Measurements from ENCODE around the gene PTGDR.
A peak's percentile ranks its signal among the peaks of the same experiment; 100 is the strongest.

DNA sequence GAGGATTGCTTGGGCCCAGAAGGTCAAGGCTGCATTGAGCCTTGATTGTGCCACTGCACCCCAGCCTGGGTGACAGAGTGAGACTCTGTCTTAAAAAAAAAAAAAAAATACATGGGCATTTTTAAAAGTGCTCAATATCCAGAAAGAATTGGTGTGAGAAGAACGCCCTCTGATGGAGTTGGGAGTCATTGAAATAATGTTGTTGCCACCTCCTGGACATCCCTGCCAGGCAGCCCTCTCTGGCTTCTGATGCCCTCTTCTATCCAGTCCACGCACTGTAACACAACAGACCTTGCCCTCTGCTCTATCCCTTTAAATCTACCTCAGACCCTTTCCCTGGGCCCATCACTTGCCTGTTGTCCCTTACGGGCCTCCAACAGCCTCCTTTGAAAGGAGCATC lies 4.9 kb downstream of the PTGDR start:
- TF ChIP-seq, protein P1, sequence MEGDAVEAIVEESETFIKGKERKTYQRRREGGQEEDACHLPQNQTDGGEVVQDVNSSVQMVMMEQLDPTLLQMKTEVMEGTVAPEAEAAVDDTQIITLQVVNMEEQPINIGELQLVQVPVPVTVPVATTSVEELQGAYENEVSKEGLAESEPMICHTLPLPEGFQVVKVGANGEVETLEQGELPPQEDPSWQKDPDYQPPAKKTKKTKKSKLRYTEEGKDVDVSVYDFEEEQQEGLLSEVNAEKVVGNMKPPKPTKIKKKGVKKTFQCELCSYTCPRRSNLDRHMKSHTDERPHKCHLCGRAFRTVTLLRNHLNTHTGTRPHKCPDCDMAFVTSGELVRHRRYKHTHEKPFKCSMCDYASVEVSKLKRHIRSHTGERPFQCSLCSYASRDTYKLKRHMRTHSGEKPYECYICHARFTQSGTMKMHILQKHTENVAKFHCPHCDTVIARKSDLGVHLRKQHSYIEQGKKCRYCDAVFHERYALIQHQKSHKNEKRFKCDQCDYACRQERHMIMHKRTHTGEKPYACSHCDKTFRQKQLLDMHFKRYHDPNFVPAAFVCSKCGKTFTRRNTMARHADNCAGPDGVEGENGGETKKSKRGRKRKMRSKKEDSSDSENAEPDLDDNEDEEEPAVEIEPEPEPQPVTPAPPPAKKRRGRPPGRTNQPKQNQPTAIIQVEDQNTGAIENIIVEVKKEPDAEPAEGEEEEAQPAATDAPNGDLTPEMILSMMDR (IDR thresholded peaks at IDR 0.05; ENCODE audit: low read depth, low read length): peak; percentile 4
- TF ChIP-seq POLR2A (IDR thresholded peaks at IDR 0.05; ENCODE audit: extremely low read depth, insufficient read length): no peak
